Coronary artery (tissue), 2 donors: ENCODE data around the gene BTBD16.

Experiments used
- DNase-seq: peaks from one replicate; pipeline ENCODE4 v3.0.0-alpha.2; 2017; ENCODE audit warnings: low spot score
- H3K27ac ChIP-seq, 2 donors: fragments of 200-600 bp; sonication (generic); one replicate each; pipeline ENCODE4 v1.5.1; 2016 to 2019
- H3K4me3 ChIP-seq: fragments of 200-600 bp; sonication (generic); 2 replicates; pipeline ENCODE4 v1.5.1; 2016; ENCODE audit warnings: mild to moderate bottlenecking, moderate library complexity
- CTCF ChIP-seq: fragments of 200-600 bp; sonication (generic); IDR thresholded peaks from one replicate; pipeline ENCODE4 v1.5.1; 2019; ENCODE audit warnings: antibody characterized with exemption

Gene BTBD16

GRCh38 chr10:122252805-122253204 is 18.3 kb upstream of the BTBD16 start:
- Histone ChIP-seq H3K4me3 (no peak overlapping the region), H3K27ac (no peak overlapping the region)
- DNase-seq = peak; percentile 45
- TF ChIP-seq CTCF = no peak

- Histone ChIP-seq H3K27ac (no peak overlapping the region), H3K4me3 (no peak overlapping the region)
- peak; percentile 19 for DNase-seq
- no peak for TF ChIP-seq CTCF
Observed at GRCh38 chr10:122253605-122254004, 17.5 kb upstream of the BTBD16 start.

GRCh38 chr10:122254831-122255230 is 16.3 kb upstream of the BTBD16 start:
- no peak for TF ChIP-seq CTCF
- Histone ChIP-seq H3K4me3 (no peak overlapping the region), H3K27ac (no peak overlapping the region)
- no peak for DNase-seq

- H3K4me3 ChIP-seq = no peak overlapping the region
- no peak overlapping the region for H3K27ac ChIP-seq
- DNase-seq = no peak
- TF ChIP-seq CTCF = no peak
Observed at GRCh38 chr10:122255509-122256301, 15.4 kb upstream of the BTBD16 start.

- Histone ChIP-seq H3K4me3 (no peak overlapping the region), H3K27ac (no peak overlapping the region)
- TF ChIP-seq CTCF = no peak
- DNase-seq = no peak
Observed at GRCh38 chr10:122257041-122257440, 14.1 kb upstream of the BTBD16 start.

GRCh38 chr10:122258136-122259074 is 12.7 kb upstream of the BTBD16 start:
- no peak overlapping the region for H3K4me3 ChIP-seq
- H3K27ac ChIP-seq = no peak overlapping the region
- no peak for DNase-seq
- TF ChIP-seq CTCF = no peak
